ENCODE measurements around the gene CFAP54. TPM values are rescaled to one million over a fixed set of nuclear protein-coding genes. Genes with fewer than 3 reads are reported as not detected.

Gene CFAP54
- polyA plus RNA-seq, 1 of the 3 experiments (the other 2 are of a cell fraction): 0.87 TPM

- Histone ChIP-seq H3K36me3 (replicated peaks in 1 of 2; ENCODE audit: control insufficient read depth in 1 of 2, insufficient read depth in 2 of 2, low read length in 1 of 2) (no peaks in the 10 kb centered on the region), H3K4me3 (ENCODE audit: low read depth in 2 of 2, low read length in 1 of 2) (no peak overlapping the region), H3K9me3 (no peaks in the 10 kb centered on the region), H3K27me3 (ENCODE audit: insufficient read depth) (no peaks in the 10 kb centered on the region), H3K9me2 (no peaks in the 10 kb centered on the region), H4K20me1 (ENCODE audit: insufficient read depth) (no peaks in the 10 kb centered on the region), H3K27ac (ENCODE audit: low read depth in 2 of 2, low read length in 1 of 2) (peak overlapping the region in 1 of 2 experiments; percentile 39; a peak in 1 of 4 replicates), H3K9ac (no peak overlapping the region), H3K4me1 (ENCODE audit: control insufficient read depth in 1 of 2, insufficient read depth in 2 of 2, low read depth in 1 of 2, low read length in 1 of 2) (peaks cover 0 to 4% of the 10 kb centered on the region in 2 experiments; a peak in 1 of 4 replicates), H3F3A (replicated peaks; ENCODE audit: insufficient read depth) (no peaks in the 10 kb centered on the region), H3K4me2 (peak overlapping the region; percentile 17; the same call in 1 of the 2 replicates), H3K79me2 (ENCODE audit: insufficient read depth) (no peaks in the 10 kb centered on the region), H2AFZ (ENCODE audit: low read depth) (peak overlapping the region; percentile 7; the same call in 1 of the 2 replicates)
- TF ChIP-seq FOSL2 (IDR thresholded peaks at IDR 0.05; ENCODE audit: borderline replicate concordance, low read depth) (no peak), CHD2 (IDR thresholded peaks at IDR 0.05; ENCODE audit: low read length, partially characterized antibody) (no peak), EZH2phosphoT487 (IDR thresholded peaks at IDR 0.05; ENCODE audit: borderline replicate concordance, low read depth) (no peak)
- DNase-seq: no peak
- ChIA-PET POLR2A (no interaction called here), CTCF (no interaction called here)
- WGBS (ENCODE audit: low lambda C conversion rate): 55% methylated on average over 4 of the region's 4 CpGs
Observed at GRCh38 chr12:96879301-96879700, 389.9 kb downstream of the CFAP54 start.

GRCh38 chr12:96880220-96880619, 390.8 kb downstream of the CFAP54 start:
- WGBS (ENCODE audit: low lambda C conversion rate): 72% methylated on average over 3 of the region's 3 CpGs

GRCh38 chr12:96881608-96882007, 392.2 kb downstream of the CFAP54 start:
- Histone ChIP-seq H3K9ac (no peak overlapping the region), H3K9me2 (no peaks in the 10 kb centered on the region), H3K36me3 (replicated peaks in 1 of 2; ENCODE audit: control insufficient read depth in 1 of 2, insufficient read depth in 2 of 2, low read length in 1 of 2) (no peaks in the 10 kb centered on the region), H3K4me3 (ENCODE audit: low read depth in 2 of 2, low read length in 1 of 2) (no peak overlapping the region), H3K4me2 (no peak overlapping the region), H4K20me1 (ENCODE audit: insufficient read depth) (no peaks in the 10 kb centered on the region), H3K27me3 (ENCODE audit: insufficient read depth) (no peaks in the 10 kb centered on the region), H2AFZ (ENCODE audit: low read depth) (no peak overlapping the region), H3K27ac (ENCODE audit: low read depth in 2 of 2, low read length in 1 of 2) (no peak overlapping the region), H3F3A (replicated peaks; ENCODE audit: insufficient read depth) (no peaks in the 10 kb centered on the region), H3K9me3 (no peaks in the 10 kb centered on the region), H3K4me1 (ENCODE audit: control insufficient read depth in 1 of 2, insufficient read depth in 2 of 2, low read depth in 1 of 2, low read length in 1 of 2) (peaks cover 0 to 4% of the 10 kb centered on the region in 2 experiments; a peak in 1 of 4 replicates), H3K79me2 (ENCODE audit: insufficient read depth) (no peaks in the 10 kb centered on the region)
- ChIA-PET CTCF (no interaction called here), POLR2A (no interaction called here)
- no peak for DNase-seq
- no peak for TF ChIP-seq ZBTB33 (IDR thresholded peaks at IDR 0.05; ENCODE audit: borderline replicate concordance, low read depth)
- no peak for TF ChIP-seq EZH2phosphoT487 (IDR thresholded peaks at IDR 0.05; ENCODE audit: borderline replicate concordance, low read depth)
- no peak for TF ChIP-seq GATA2 (CRISPR knock-in tag; IDR thresholded peaks at IDR 0.05)
- no peak for TF ChIP-seq RCOR1 (IDR thresholded peaks at IDR 0.05; ENCODE audit: low read length)
- no peak for TF ChIP-seq REST (IDR thresholded peaks at IDR 0.05; ENCODE audit: low read depth, low read length)
- no peak for TF ChIP-seq ELF1 (IDR thresholded peaks at IDR 0.05)
- TF ChIP-seq FOXM1 (IDR thresholded peaks at IDR 0.05; ENCODE audit: low read depth): no peak

More at GRCh38 chr12:96880220-96880619, 390.8 kb downstream of the CFAP54 start:
- no peak overlapping the region for H3K27ac ChIP-seq (ENCODE audit: low read depth in 2 of 2, low read length in 1 of 2)
- TF ChIP-seq JUND (IDR thresholded peaks at IDR 0.05) (no peak), USF1 (IDR thresholded peaks at IDR 0.05; ENCODE audit: borderline replicate concordance, low read depth) (no peak), YY1 (IDR thresholded peaks at IDR 0.05; ENCODE audit: low read depth) (no peak), USF2 (IDR thresholded peaks at IDR 0.05; ENCODE audit: borderline replicate concordance, low read depth, low read length) (no peak), NFIC (IDR thresholded peaks at IDR 0.05; ENCODE audit: borderline replicate concordance) (no peak), RFX5 (IDR thresholded peaks at IDR 0.05; ENCODE audit: low read length) (no peak)
- H3K36me3 ChIP-seq (replicated peaks in 1 of 2; ENCODE audit: control insufficient read depth in 1 of 2, insufficient read depth in 2 of 2, low read length in 1 of 2): no peaks in the 10 kb centered on the region
- H3K4me3 ChIP-seq (ENCODE audit: low read depth in 2 of 2, low read length in 1 of 2): no peak overlapping the region
- H3K79me2 ChIP-seq (ENCODE audit: insufficient read depth): no peaks in the 10 kb centered on the region
- H3K4me1 ChIP-seq (ENCODE audit: control insufficient read depth in 1 of 2, insufficient read depth in 2 of 2, low read depth in 1 of 2, low read length in 1 of 2): peaks cover 0 to 4% of the 10 kb centered on the region in 2 experiments; a peak in 1 of 4 replicates
- no peaks in the 10 kb centered on the region for H3F3A ChIP-seq (replicated peaks; ENCODE audit: insufficient read depth)
- H3K9me3 ChIP-seq: no peaks in the 10 kb centered on the region
- H3K9ac ChIP-seq: no peak overlapping the region
- H2AFZ ChIP-seq (ENCODE audit: low read depth): no peak overlapping the region
- ChIA-PET POLR2A (no interaction called here), CTCF (no interaction called here)
- no peaks in the 10 kb centered on the region for H3K9me2 ChIP-seq
- no peaks in the 10 kb centered on the region for H4K20me1 ChIP-seq (ENCODE audit: insufficient read depth)
- H3K4me2 ChIP-seq: no peak overlapping the region
- no peaks in the 10 kb centered on the region for H3K27me3 ChIP-seq (ENCODE audit: insufficient read depth)
- DNase-seq: no peak
